ENCODE data around the gene PDCD1. TPM values are rescaled to one million over a fixed set of nuclear protein-coding genes. Genes with fewer than 3 reads are reported as not detected.
A peak's percentile ranks its signal among the peaks of the same experiment; 100 is the strongest.

PDCD1 gene
- total RNA-seq, 1 donor from 2014 or later: 1.8 TPM

- intact Hi-C loops (cut with DNase I): no loop called here
- H3K27ac ChIP-seq: no peak overlapping the region
- no peak overlapping the region for H3K4me3 ChIP-seq
These were observed 5.6 kb upstream of the PDCD1 start for GRCh38 chr2:241864168-241864849.

GRCh38 chr2:241863536-241863954 lies 4.9 kb upstream of the PDCD1 start:
- no peak for ATAC-seq
- H3K4me3 ChIP-seq: no peak overlapping the region
- H3K4me1 ChIP-seq: peaks cover 9% of the 10 kb centered on the region
- intact Hi-C loops (cut with DNase I): no loop called here
- H3K36me3 ChIP-seq: no peaks in the 10 kb centered on the region
- TF ChIP-seq, protein P1, sequence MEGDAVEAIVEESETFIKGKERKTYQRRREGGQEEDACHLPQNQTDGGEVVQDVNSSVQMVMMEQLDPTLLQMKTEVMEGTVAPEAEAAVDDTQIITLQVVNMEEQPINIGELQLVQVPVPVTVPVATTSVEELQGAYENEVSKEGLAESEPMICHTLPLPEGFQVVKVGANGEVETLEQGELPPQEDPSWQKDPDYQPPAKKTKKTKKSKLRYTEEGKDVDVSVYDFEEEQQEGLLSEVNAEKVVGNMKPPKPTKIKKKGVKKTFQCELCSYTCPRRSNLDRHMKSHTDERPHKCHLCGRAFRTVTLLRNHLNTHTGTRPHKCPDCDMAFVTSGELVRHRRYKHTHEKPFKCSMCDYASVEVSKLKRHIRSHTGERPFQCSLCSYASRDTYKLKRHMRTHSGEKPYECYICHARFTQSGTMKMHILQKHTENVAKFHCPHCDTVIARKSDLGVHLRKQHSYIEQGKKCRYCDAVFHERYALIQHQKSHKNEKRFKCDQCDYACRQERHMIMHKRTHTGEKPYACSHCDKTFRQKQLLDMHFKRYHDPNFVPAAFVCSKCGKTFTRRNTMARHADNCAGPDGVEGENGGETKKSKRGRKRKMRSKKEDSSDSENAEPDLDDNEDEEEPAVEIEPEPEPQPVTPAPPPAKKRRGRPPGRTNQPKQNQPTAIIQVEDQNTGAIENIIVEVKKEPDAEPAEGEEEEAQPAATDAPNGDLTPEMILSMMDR (IDR thresholded peaks at IDR 0.05): no peak
- H3K27ac ChIP-seq: peak overlapping the region; percentile 42
- no peaks in the 10 kb centered on the region for H3K9me3 ChIP-seq
- DNase-seq: peak; percentile 61
- H3K27me3 ChIP-seq: peaks cover 44% of the 10 kb centered on the region

More at GRCh38 chr2:241864168-241864849, 5.6 kb upstream of the PDCD1 start:
- DNase-seq (no peak), ATAC-seq (no peak)
- H3K9me3 ChIP-seq: no peaks in the 10 kb centered on the region
- TF ChIP-seq, protein P1 (IDR thresholded peaks at IDR 0.05): no peak
- no peaks in the 10 kb centered on the region for H3K36me3 ChIP-seq
- peaks cover 44% of the 10 kb centered on the region for H3K27me3 ChIP-seq
- peaks cover 9% of the 10 kb centered on the region for H3K4me1 ChIP-seq

DNA sequence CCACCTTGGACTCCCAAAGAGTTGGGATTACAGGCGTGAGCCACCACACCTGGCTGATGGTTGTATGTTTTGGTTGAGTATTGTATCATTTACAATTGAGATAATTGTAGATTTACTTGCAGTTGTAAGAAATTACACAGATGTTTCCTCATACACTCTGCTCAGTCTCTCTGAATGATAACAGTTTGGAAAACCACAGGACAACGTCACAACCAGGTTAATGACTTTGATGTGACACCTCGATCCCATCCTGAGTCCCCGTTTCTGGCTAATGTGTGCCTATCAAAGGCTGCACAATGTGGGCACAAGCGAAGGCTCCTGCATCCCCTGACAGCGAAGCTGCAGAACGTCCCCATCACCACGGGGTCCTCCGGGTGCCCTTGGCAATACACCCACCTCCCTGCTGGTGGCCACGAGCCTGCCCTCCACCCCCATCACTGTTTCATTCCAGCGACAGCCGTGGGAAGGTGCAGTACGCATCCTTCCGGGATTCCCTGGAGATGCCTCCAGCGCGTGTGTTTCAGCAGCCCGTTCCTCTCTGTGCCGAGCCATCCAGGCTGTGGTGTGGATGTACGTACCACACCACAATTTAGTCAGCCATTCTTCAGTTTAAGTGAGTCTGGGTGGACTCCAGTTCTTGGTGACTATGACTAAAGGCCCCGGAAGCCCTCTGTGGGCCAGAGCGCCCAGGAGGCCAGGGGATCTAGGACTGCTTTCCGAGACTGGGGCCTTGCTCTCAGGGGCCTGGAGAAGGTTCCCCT lies 4.3 kb upstream of the PDCD1 start:
- peak; percentile 50 for DNase-seq
- H3K27ac ChIP-seq: peak overlapping the region; percentile 42
- H3K27me3 ChIP-seq: peaks cover 44% of the 10 kb centered on the region
- H3K36me3 ChIP-seq: no peaks in the 10 kb centered on the region
- ATAC-seq: no peak
- no peaks in the 10 kb centered on the region for H3K9me3 ChIP-seq
- TF ChIP-seq, protein P1 (IDR thresholded peaks at IDR 0.05): no peak
- H3K4me3 ChIP-seq: no peak overlapping the region
- peaks cover 9% of the 10 kb centered on the region for H3K4me1 ChIP-seq
- intact Hi-C loops (cut with DNase I): no loop called here

GRCh38 chr2:241862093-241862492 lies 3.4 kb upstream of the PDCD1 start:
- Histone ChIP-seq H3K4me1 (peaks cover 9% of the 10 kb centered on the region), H3K27ac (no peak overlapping the region), H3K36me3 (no peaks in the 10 kb centered on the region), H3K27me3 (peaks cover 39% of the 10 kb centered on the region), H3K9me3 (no peaks in the 10 kb centered on the region), H3K4me3 (no peak overlapping the region)
- TF ChIP-seq, protein P1 (IDR thresholded peaks at IDR 0.05): no peak
- intact Hi-C loops (cut with DNase I): no loop called here
- ATAC-seq (no peak), DNase-seq (no peak)

DNA sequence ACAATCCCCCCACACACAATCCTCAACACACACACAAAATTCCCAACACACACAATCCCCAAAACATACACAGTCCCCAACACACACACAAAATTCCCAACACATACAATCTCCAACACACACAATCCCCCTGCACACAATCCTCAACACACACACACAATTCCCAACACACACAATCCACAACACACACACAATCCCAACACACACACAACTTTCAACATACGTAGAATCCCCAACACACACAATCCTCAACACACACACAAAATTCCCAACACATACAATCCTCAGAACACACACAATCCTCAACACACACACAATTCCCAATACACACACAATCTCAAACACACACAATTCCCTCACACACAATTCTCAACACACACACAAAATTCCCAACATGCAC lies 2.6 kb upstream of the PDCD1 start:
- no peak for ATAC-seq
- TF ChIP-seq, protein P1 (IDR thresholded peaks at IDR 0.05): no peak
- Histone ChIP-seq H3K27ac (no peak overlapping the region), H3K36me3 (no peaks in the 10 kb centered on the region), H3K9me3 (no peaks in the 10 kb centered on the region), H3K4me1 (peaks cover 9% of the 10 kb centered on the region), H3K4me3 (no peak overlapping the region), H3K27me3 (peaks cover 31% of the 10 kb centered on the region)
- DNase-seq: no peak
- intact Hi-C loops (cut with DNase I): no loop called here
